Islet precursor cell (in vitro differentiated cells): ENCODE data around the gene CCDC88A.
"Not testable (repeated sequence)": the region's sequence is repeated elsewhere in the genome, so short reads cannot be mapped to it uniquely, and the experiment has no call there.

ENCODE experiments used
- DNase-seq: peaks from one replicate; pipeline ENCODE4 v3.0.0-alpha.2; 2018

Gene CCDC88A

DNA sequence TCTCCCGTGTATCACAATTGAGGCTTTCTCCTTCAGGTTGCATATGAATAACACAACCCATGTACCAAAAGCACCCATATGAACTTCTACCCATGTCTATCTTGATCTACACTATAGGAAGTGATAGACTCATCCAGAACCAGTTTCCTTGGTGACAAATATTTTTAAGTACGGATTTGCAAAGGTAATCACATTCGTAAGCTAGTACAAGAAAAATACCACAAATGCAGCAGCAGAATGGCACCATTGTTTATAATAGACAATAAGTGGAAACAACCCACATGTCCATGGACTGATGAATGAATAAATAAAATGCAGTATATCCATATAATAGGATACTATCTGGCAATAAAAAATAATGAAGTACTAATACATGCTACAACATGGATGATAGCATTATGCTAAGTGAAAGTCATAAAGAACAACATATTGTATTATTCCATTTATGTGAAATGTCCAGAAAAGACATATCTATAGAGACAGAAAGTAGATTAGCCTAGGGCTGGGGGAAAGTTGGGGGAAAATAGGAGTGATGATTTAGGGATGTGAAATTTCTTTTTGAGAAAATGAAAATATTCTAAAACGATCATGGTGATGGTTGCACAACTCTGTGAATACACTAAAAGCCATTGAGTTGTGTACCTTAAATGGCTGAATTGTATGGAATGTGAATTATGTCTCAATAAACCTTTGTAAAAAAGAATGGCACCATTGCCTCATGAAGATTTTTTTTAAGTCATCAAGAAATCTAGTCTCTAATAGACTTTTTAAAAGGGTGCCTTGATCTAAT, 3.4 kb upstream of the CCDC88A start:
- DNase-seq, result no peak

DNA sequence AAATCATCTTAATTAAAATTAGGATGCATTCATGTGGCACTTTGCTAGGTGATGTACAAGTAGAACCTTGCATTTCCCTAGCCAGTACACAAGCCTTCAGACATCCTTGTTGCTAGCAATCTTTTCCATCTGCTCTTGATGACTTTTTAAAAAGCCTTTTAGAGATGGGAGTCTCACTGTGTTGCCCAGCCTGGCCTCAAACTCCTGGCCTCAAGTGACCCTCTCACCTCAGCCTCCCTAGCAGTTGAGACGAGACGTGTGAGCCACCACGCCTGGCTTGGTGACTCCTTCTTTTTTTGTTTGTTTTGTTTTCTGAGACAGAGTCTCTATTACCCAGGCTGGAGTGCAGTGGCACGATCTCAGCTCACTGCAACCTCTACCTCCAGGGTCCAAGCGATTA, 1.7 kb upstream of the CCDC88A start:
- DNase-seq, result no peak

DNA sequence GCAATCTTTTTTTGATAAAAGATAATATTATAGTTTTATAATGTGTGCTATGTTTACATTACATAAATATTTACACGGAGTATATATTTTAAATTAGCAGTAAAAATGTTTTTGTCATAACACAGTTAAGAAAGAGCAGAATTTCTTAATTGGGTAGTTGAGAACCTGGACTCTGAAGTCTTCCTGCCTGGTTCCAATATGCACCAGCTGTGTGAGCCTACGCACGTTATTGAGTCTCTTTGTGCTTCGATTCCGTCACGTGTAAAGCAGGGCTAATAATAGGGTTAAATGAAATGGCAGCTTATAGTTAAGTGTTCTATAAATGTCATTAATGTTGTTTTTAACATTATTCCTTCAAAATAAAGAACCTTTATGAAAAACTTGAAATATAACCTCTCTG, 1.2 kb upstream of the CCDC88A start:
- no peak for DNase-seq

DNA sequence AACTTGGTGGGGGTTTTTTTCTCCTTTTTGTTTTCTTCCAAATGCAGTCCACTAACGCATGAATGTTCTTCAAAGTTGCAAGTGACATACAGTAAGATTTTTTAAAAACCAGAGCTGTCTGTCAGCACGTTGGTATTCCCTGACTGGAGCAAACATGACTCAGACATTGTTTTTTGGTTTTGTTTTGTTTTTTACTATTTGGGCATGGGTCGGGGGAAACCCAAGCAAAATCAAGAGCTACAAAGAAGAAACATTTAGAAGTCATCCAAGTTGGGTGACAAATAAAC, 726 bp upstream of the CCDC88A start:
- no peak for DNase-seq

DNA sequence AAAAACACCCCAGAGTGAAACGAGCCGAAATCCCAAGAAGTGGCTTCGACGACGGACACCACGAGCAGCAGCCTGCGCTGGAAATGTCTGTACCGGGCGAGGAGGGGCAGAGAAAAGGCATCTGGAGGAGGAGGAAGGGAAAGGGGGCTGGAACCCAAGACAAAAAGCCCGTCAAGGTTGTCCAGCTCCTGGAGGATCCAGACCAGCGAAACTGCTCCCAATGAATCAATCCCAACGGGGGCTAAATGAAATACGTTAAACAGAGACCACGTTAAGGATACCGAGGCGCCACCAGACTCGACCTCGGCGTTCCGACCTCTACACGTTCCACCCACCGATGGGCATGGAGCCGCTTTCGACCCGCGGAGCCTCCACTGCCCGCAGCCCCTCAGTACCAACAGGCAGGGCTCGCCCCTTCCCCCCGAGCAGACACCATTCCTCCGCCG, 400 bp downstream of the CCDC88A start:
- DNase-seq, result peak; percentile 75

DNA sequence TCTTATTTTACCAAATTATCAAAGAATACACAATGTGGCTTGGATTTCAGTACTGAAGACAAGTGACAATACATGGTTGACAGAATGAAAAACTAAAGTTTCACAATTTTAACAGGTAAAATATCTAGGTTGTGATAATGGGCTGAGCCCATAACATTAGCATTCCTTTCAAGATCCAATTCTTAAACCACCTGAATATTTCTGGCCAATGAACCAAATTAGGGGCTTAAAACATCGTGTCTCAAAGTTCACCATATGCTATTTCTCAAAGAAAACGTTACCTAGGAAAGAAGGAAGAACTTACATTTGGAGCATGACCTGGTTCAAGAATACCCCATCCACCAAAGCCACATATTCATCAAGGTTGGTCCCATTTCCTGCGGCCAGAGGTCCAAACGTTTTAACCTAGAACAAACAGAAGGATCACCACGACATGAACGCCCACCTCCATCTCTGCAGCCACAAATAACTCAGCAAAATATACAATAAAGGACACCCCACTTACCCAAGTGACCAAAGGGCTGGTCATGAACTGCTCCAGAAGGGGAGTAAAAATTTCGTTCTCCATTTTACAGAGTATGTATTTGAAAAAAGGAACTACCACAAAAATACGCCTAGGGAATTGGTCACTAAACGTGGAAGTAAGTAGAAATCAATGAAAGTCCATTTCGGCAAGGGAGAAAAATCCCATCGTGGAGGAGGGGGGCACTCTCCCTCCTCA, 984 bp downstream of the CCDC88A start:
- DNase-seq, result no peak

DNA sequence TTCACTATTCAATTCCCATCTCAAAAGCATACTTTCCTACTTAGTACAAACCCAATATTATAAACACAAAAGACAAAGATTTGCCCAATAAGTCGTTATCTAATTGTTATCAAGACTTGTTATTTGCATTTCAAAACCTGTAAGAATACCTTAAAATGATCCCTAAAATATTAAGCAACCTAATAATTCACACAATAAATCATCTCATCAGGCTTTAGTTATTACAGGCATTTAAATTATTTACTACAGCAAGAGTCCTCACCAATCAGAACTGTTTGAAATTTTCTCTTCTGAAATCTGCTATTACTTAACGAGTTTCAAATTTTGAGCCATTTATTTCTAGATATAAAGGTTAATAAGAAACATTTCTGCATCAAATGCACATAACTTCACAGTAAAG, 1.6 kb downstream of the CCDC88A start:
- no peak for DNase-seq

DNA sequence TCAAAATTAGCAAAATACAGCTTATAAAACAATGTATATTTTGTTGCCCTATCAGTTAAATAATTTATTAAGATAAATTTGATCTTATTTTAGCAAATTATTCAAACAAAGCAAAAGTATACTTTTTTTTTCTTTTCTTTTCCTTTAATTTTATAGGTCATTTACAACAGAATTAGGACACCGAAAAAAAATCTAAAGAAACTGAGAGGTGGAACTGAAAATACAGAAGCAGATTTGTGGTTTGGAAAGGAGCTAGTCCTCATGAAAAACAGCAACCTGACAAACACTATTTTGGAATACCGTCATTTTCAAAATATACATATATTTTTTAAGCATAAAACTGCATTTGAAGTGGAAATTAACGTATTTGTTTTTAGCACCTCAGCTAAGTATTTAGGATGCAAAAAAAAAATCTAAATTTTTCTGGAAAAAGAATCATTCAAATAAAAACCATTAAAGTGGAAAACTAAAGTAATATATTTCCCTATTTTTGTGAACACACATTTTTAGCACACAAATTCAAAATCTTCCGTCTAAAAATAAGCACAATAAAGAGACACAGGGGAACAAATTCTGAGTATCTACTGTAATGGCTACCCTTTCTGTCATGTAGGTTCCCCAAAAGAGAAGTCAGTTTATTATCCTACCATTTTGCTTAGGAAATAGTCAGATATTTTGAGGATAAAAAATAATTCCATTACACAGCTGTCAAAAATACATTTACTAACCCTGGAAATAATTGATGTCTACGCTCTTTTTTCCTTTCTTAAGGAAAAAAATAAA, 2.7 kb downstream of the CCDC88A start:
- DNase-seq, result no peak

DNA sequence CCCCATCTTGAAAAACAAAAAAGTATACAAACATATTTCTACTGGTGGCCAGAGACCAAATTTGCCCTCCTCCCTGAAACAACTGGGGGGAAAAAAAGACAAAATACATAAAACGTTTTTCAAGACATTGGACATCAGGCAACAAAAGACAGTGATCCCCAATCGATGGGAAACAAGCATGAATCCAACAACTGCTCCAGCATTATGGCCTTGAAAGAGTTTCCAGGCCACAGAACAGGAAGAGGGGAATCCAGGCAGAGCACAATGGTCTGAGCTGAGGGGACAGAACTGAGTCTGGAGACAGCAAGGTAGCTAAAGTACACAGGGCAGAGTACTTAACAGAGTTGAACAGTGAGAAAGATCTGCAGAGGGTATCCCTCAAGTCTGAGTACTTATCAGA, 4.4 kb downstream of the CCDC88A start:
- DNase-seq, result no peak

DNA sequence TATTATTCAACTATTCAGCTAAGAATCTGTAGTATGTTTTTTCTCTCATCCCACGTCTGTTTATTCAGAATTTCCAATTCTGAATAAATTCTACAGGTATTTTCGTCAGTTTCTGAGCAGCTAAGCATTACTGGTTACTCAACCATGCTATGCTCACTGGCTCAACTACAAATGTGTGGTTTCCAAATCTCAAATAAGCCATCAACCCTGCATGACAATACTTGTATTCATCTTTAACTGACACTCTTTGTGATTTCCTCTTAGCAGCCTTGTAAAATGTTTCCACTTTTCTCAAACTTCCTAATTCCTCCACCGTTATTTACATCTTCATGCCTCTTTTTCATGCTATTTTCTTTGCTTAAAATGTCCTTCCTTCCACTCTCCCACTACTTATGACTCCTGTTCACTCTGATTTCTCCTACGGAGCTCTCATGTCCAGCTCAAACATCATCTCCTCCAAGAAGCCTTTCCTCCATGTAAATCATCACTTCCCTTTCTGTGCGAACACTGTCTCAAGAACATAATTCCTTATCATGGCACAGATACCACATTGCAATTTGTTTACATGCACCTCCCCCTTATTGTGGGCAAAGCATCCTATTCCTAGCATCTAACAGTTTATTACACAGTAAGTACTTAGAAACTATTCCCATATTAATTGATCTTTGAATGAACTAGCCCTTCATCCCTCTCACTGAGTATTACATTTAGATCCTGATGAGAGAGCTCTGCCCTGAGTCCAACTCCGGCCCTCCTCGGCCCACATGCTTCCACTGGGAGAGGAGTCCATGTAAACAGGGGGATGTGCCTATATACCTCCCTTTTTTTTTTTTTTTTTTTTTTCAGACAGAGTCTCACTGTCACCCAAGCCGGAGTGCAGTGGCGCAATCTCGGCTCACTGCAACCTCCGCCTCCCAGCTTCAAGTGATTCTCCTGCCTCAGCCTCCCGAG, 10.5 kb downstream of the CCDC88A start:
- DNase-seq, result no peak

DNA sequence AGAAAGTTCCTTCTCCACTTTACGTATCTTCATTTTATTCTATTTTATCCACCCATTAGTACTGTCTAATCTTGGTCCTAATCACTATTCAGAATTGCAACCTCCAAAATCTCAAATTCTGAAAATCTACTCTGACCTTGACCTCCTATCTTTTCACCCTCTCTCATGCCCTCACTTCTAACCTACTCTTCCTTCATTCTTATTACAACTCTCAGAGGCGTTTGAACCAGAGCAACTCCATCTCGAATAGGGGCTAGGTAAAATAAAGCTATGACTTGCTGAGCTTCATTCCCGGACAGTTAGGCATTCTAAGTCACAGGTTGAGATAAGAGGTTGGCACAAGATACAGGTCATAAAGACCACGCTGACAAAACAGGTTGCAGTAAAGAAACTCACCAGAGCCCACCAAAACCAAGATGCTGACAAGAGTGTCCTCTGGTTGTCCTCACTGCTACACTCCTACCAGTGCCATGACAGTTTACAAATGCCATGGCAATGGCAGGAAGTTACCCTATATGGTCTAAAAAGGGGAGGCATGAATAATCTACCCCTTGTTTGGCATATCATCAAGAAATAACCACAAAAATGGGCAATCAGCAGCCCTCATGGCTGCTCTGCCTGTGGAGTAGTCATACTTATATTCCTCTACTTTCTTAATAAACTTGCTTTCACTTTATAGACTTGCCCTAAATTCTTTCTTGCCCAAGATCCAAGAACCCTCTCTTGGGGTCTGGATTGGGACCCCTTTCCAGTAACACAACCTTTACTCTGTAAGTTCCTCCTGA, 11.4 kb downstream of the CCDC88A start:
- no peak for DNase-seq

DNA sequence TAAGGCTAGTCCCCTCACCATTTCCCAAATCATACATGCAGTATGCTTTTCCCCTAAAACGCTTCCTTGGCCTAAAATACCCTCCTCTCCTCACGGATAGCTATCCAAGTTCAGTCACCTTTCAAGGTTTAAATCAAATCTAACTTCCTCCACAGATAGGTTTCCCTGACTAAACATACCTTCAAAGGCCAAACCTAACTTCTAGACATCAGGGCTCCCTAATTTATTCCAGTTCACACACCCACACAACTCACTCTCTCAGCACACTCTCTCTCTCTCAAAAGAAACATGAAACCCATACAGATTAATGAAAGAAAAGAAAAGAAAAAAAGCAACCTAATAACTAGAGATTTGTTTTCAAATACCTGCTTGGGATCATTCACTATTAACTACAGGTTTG, 14.5 kb downstream of the CCDC88A start:
- DNase-seq, result no peak

DNA sequence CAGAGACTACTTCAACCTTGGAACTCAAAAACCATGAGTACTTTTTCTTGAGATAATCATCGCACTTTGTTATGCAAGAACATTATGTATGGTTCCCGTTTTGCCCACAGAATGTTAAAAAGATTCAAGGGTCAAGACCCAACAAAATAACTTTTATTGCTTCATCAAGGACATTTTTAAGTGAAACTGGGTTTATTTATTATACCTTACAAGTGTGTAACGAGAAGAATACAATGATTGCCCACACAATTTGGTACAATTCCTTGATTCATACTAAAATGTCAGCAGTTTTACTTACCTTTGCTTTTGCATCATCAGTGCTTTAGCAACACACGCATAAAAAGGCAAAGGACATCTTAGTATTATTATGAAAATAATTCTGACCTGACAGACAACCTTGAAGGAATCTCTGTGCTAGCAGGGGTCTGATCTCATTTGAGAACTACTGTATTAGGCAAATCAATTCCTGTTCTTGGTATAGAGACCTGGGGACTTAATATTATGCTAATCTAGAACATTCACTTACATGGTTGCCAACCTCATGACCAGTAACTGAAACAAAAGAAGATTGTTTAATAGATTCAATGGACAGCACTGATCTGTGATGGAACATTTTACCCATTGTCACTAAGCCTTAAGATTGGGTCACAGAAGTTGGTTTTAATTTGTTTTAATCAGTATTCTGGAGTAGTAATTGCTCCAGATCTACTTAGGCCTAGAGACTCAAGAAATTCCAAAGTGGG, 16.2 kb downstream of the CCDC88A start:
- DNase-seq, result no peak

DNA sequence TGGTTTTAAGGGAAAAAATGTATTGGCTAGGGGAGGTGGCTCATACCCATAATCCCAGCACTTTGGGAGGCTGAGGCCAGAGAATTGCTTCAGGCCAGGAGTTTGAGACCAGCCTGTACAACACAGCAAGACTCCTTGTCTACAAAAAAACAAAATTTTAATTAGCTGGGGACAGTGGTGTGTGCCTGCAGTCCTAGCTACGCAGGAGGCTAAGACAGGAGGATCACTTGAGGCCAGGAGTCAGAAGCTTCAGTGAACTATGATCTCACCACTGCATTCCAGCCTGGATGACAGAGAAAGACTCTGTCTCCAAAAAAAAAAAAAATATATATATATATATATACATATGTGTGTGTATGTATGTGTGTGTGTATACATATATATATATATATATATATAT, 18.5 kb downstream of the CCDC88A start:
- DNase-seq, result no peak

DNA sequence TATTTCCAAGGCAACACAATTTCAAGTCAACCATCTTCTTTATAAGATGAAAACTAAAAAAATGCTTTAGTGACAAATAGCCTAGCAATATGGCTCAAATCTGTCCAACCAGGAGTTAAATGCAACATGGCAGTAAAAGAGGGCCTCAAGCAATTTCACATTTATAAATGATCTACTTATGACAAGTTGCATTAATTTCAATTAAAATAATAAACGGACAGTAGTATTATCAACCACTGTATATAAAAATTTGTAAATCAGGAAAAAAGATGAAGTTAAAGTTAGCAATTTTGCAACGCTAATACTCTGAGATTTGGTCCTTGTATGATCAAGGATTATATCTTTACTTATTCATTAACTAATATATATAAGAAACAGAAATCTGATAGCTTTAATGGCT, 19.3 kb downstream of the CCDC88A start:
- no peak for DNase-seq

DNA sequence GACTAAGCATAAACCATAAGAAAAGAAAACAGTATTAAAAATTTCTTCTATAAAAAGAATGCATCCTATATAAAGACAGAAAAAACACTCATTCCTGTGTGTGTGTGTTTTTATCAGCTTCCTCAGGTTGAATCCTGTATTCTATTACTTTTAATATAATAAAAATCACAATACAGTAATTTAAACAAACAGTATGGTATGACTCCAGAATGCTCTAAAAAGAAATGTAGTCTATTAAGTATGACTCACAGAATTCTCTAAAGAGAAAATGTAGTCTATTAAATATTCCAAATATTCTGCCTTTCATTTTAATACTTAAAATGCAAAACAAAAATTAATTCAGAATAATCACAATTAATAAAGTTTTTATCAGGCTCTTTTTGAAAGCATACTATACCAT, 19.8 kb downstream of the CCDC88A start:
- DNase-seq, result no peak

DNA sequence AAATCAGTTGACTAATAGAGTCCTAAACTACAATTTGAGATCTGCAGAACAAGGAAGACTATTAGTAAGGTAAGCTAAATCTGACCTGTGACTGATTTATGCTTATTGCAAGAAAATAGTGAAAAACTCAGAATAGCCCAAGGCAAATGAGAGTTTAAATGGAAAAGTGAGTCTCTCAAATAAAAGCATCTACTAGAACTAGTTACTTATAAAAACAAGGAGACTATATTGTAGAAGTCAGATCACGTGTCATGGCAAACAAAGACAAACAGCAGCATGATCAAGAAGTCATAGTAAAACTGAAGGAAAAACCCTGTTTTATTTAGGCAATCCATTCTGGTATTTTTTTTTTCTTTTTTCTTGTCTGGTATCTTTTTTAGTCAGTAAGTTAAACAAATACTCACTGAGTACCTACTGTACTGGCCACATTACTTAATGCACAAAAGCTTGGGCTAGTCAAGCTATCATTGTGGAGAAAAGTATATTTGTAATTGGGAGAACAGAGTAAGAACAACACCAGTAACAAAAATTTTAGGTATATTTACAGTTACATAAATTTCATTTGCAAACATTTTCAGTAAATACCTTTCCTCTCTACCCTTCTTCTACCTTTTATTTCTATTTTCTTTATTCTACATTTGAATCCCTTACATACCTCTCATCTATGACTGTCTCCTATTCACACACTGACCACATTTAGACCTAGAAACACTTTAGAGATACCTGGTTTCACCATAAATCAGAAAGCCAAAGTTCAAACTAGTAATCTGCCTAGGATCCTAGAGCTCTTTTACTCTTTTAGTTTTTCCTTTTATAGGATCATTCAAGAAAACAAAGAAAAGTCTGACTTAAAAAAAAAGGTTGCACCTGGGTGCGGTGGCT, 23.7 kb downstream of the CCDC88A start:
- DNase-seq, result no peak

DNA sequence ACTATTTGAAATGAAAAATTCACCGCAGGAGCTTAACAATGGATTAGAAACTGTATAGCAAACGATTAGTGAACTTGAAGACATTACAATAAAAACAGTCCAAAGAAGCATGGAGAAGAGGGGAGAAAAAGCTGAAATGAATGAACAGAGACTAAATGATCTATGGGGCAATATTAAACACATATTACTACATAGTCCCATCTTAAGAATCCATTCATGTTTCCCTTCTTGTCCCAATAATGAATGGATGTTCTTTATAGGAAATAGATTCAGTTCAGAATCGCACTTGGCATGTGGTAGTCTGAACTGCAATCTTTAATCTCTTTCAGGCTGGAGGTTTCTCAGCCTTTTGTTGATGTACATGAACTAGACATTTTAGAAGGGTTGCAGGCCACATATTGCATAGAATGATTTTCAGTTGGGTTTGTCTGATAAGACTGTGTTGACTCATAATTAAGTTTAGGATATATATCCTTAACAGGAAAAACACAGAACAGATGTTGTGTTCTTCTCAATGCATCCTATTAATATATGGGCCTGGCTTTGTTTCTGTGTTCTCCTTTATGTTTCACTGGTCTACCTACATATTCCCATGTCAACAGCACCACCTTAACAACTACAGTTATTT, 27.9 kb downstream of the CCDC88A start:
- no peak for DNase-seq

DNA sequence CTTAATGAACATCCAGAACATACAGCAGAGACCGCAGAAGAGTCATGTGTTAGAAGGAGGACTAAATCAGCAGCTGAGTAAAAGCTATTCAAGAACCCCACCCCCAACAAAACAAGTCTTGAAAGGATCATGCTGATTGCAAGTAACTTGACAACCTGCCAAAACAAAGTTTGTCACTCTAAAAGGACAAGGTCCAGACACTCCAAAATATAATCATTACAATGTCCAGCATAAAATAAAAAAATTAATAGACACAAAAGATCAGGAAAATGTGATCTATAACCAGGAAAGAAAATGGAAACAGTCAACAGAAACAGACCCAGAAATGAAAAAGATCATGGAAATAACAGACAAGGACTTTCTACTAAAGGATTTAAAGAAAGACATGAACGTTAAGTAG, 28.5 kb downstream of the CCDC88A start:
- no peak for DNase-seq

DNA sequence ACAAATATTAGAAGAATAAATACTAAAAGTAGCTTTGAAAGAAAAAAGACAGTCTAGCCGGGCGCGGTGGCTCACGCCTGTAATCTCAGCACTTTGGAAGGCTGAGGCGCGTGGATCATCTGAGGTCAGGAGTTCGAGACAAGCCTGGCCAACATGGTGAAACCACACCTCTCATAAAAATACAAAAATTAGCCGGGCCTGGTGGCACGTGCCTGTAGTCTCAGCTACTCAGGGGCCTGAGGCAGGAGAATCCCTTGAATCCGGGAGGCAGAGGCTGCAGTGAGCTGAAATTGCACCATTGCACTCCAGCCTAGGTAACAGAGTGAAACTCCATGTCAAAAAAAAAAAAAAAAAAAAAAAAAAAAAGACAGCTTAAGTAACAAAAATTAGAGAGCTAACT, 34.1 kb downstream of the CCDC88A start:
- not testable (repeated sequence) for DNase-seq
